ENCODE data around the gene UBL4A. TPM values are rescaled to one million over a fixed set of nuclear protein-coding genes. Genes with fewer than 3 reads are reported as not detected.

Gene UBL4A
- total RNA-seq, 4 donors from 2014 or later, result 32.9 to 63.4 (median 41.3) TPM

- intact Hi-C loops (cut with DNase I), result no loop called here
- DNase-seq, result no peak
- H3K27ac ChIP-seq, result no peak overlapping the region
- no peaks in the 10 kb centered on the region for H3K27me3 ChIP-seq
- no peak overlapping the region for H3K4me3 ChIP-seq (replicated peaks in 1 of 3)
- TF ChIP-seq POLR2A (IDR thresholded peaks at IDR 0.05), result no peak
- no peak for TF ChIP-seq CTCF (IDR thresholded peaks at IDR 0.05)
- H3K36me3 ChIP-seq, result peaks cover 7 to 8% of the 10 kb centered on the region in 2 donors
- WGBS, 2 donors, result 93 to 95% methylated on average over 6 to 8 of the region's 12 CpGs
- peaks cover 11 to 14% of the 10 kb centered on the region in 2 donors for H3K4me1 ChIP-seq
- no peaks in the 10 kb centered on the region for H3K9me3 ChIP-seq
Measured at GRCh38 chrX:154446430-154446829, 40.0 kb downstream of the UBL4A start.

- WGBS, 2 donors, result 97 to 100% methylated on average over 3 to 7 of the region's 16 CpGs
- H3K36me3 ChIP-seq, result peaks cover 8 to 9% of the 10 kb centered on the region in 2 donors
- H3K27me3 ChIP-seq, result no peaks in the 10 kb centered on the region
- peaks cover 11 to 14% of the 10 kb centered on the region in 2 donors for H3K4me1 ChIP-seq
- H3K27ac ChIP-seq, result no peak overlapping the region
- no peaks in the 10 kb centered on the region for H3K9me3 ChIP-seq
- intact Hi-C loops (cut with DNase I), result no loop called here
- no peak overlapping the region for H3K4me3 ChIP-seq (replicated peaks in 1 of 3)
- no peak for TF ChIP-seq CTCF (IDR thresholded peaks at IDR 0.05)
- no peak for TF ChIP-seq POLR2A (IDR thresholded peaks at IDR 0.05)
- DNase-seq, result no peak
Measured at GRCh38 chrX:154445776-154446175, 40.6 kb downstream of the UBL4A start.

- intact Hi-C loops (cut with DNase I), result no loop called here
- 56% methylated on average over 9 of the region's 13 CpGs; no CpG with 5 or more reads in 1 of the 2 donors for WGBS, 2 donors
- peak overlapping the region; percentile 21 to 68 (median 57) for H3K27ac ChIP-seq
- H3K36me3 ChIP-seq, result peaks cover 8 to 9% of the 10 kb centered on the region in 2 donors
- DNase-seq, result no peak
- no peaks in the 10 kb centered on the region for H3K9me3 ChIP-seq
- peaks cover 11 to 14% of the 10 kb centered on the region in 2 donors for H3K4me1 ChIP-seq
- TF ChIP-seq CTCF (IDR thresholded peaks at IDR 0.05) (no peak), POLR2A (IDR thresholded peaks at IDR 0.05) (no peak)
- H3K4me3 ChIP-seq (replicated peaks in 1 of 3), result peak overlapping the region in 2 of 3 donors; percentile 14 to 51
- no peaks in the 10 kb centered on the region for H3K27me3 ChIP-seq
Measured at GRCh38 chrX:154444755-154445246, 41.6 kb downstream of the UBL4A start.

GRCh38 chrX:154443992-154444754, 42.2 kb downstream of the UBL4A start, which contains the start of gene FAM50A:
Gene FAM50A (plus strand): TSS chrX:154444141. CDS start chrX:154444236, 95 bp downstream.
- peak within 1 kb of the TSS in 2 of 3 donors; percentile 14 to 51 for H3K4me3 ChIP-seq (replicated peaks in 1 of 3)
- TF ChIP-seq CTCF (IDR thresholded peaks at IDR 0.05) (peak in 2 of 6 experiments; percentile 12 to 15), POLR2A (IDR thresholded peaks at IDR 0.05) (peak; percentile 32 to 85)
- intact Hi-C loops (cut with DNase I), result no loop called here
- no peaks in the 10 kb centered on the region for H3K9me3 ChIP-seq
- WGBS, 2 donors, result no CpG with 5 or more reads among the region's 94 CpGs
- DNase-seq, result peak; percentile 80 to 84
- H3K4me1 ChIP-seq, result peaks cover 11 to 14% of the 10 kb centered on the region in 2 donors
- peak within 1 kb of the TSS; percentile 57 to 68 (median 68) for H3K27ac ChIP-seq
- peaks cover 7 to 9% of the 10 kb centered on the region in 2 donors for H3K36me3 ChIP-seq
- H3K27me3 ChIP-seq, result no peaks in the 10 kb centered on the region

GRCh38 chrX:154443479-154443910, 42.9 kb downstream of the UBL4A start:
- H3K4me3 ChIP-seq (replicated peaks in 1 of 3), result peak overlapping the region in 1 of 3 donors; percentile 28
- WGBS, 2 donors, result 18 to 70% methylated on average over 2 to 6 of the region's 10 CpGs
- H3K9me3 ChIP-seq, result no peaks in the 10 kb centered on the region
- TF ChIP-seq CTCF (IDR thresholded peaks at IDR 0.05), result no peak
- TF ChIP-seq POLR2A (IDR thresholded peaks at IDR 0.05), result no peak
- H3K27ac ChIP-seq, result peak overlapping the region; percentile 46 to 68 (median 68)
- H3K36me3 ChIP-seq, result peaks cover under 1 to 5% of the 10 kb centered on the region in 2 donors
- intact Hi-C loops (cut with DNase I), result no loop called here
- peak in 1 of 2 donors; percentile 12 for DNase-seq
- no peaks in the 10 kb centered on the region for H3K27me3 ChIP-seq
- peaks cover 12 to 17% of the 10 kb centered on the region in 2 donors for H3K4me1 ChIP-seq

All from thyroid gland (tissue), 4 donors.